ENCODE data around the gene PUS10.
"Not testable (repeated sequence)": the region's sequence is repeated elsewhere in the genome, so short reads cannot be mapped to it uniquely, and the experiment has no call there.

PUS10 gene

GRCh38 chr2:61017556-61018317 lies at the start of gene PUS10, which contains the start of gene PEX13:
Gene PUS10 (minus strand): TSS chr2:61018255. CDS start chr2:61011890, 6,365 bp downstream.
Gene PEX13 (plus strand): TSS chr2:61017720. CDS start chr2:61017760, 40 bp downstream.
- peak; percentile 27 to 96 (median 84) for DNase-seq

- peak; percentile 50 to 95 (median 82) for DNase-seq
These were observed 48.0 kb upstream of the PUS10 start, which contains the start of gene SANBR for GRCh38 chr2:61065714-61066709. Gene SANBR (plus strand): TSS chr2:61065871. CDS start chr2:61070351, 4,480 bp downstream.

- no peak for DNase-seq
These were observed 41.3 kb upstream of the PUS10 start for GRCh38 chr2:61059382-61059781.

GRCh38 chr2:61057562-61057961 lies 39.5 kb upstream of the PUS10 start:
- DNase-seq, result no peak

GRCh38 chr2:61055557-61055956 lies 37.5 kb upstream of the PUS10 start:
- no peak for DNase-seq

- no peak for DNase-seq
These were observed 27.9 kb upstream of the PUS10 start for GRCh38 chr2:61045999-61046398.

- no peak for DNase-seq
These were observed 27.2 kb upstream of the PUS10 start for GRCh38 chr2:61045226-61045625.

- peak in 7 of 56 donors; percentile 3 to 32 (median 5) for DNase-seq
These were observed 26.6 kb upstream of the PUS10 start for GRCh38 chr2:61044636-61045035.

- no peak for DNase-seq
These were observed 24.8 kb upstream of the PUS10 start for GRCh38 chr2:61042807-61043206.

- not testable (repeated sequence) for DNase-seq
These were observed 18.6 kb upstream of the PUS10 start for GRCh38 chr2:61036643-61037042.

GRCh38 chr2:61034592-61034991 lies 16.5 kb upstream of the PUS10 start:
- DNase-seq, result not testable (repeated sequence)

- DNase-seq, result no peak
These were observed 11.5 kb upstream of the PUS10 start for GRCh38 chr2:61029533-61029932.

- no peak for DNase-seq
These were observed 5.6 kb upstream of the PUS10 start for GRCh38 chr2:61023670-61024069.

GRCh38 chr2:61021228-61021660 lies 3.2 kb upstream of the PUS10 start:
- DNase-seq, result no peak

GRCh38 chr2:61018798-61019197 lies 743 bp upstream of the PUS10 start:
- DNase-seq, result no peak

- no peak for DNase-seq
These were observed 282 bp upstream of the PUS10 start for GRCh38 chr2:61018318-61018755.

- DNase-seq, result peak in 55 of 56 donors; percentile 27 to 96 (median 84)
These were observed 976 bp downstream of the PUS10 start for GRCh38 chr2:61017003-61017555.

- DNase-seq, result no peak
These were observed 1.6 kb downstream of the PUS10 start for GRCh38 chr2:61016392-61017002.

GRCh38 chr2:61015976-61016375 lies 2.1 kb downstream of the PUS10 start:
- DNase-seq, result no peak

GRCh38 chr2:61014763-61015162 lies 3.3 kb downstream of the PUS10 start:
- no peak for DNase-seq

GRCh38 chr2:61013382-61013781 lies 4.7 kb downstream of the PUS10 start:
- DNase-seq, result no peak
